Stimulated activated naive CD8-positive, alpha-beta T cell treated with anti-CD3 and anti-CD28 coated beads, Interleukin-15, Interleukin-2, amounts not matched to agents 100 ng/mL and 50 ng/mL, for 24 hours (primary cell): ENCODE results near the gene SLC50A1.
A peak's percentile ranks its signal among the peaks of the same experiment; 100 is the strongest.
"Not testable (repeated sequence)": the region's sequence is repeated elsewhere in the genome, so short reads cannot be mapped to it uniquely, and the experiment has no call there.

Experiments
- H3K27ac Mint-ChIP-seq: one replicate; pipeline ENCODE4 v1.8.0; 2021; ENCODE audit warnings: mild to moderate bottlenecking, mixed read lengths
- H3K27me3 Mint-ChIP-seq: one replicate; pipeline ENCODE4 v1.8.0; 2021; ENCODE audit warnings: mixed read lengths
- H3K36me3 Mint-ChIP-seq: one replicate; pipeline ENCODE4 v1.8.0; 2021; ENCODE audit warnings: low read depth, mixed read lengths
- H3K4me1 Mint-ChIP-seq: one replicate; pipeline ENCODE4 v1.8.0; 2021; ENCODE audit warnings: low read depth, mixed read lengths
- H3K4me3 Mint-ChIP-seq: one replicate; pipeline ENCODE4 v1.8.0; 2021; ENCODE audit warnings: mild to moderate bottlenecking, mixed read lengths
- H3K9me3 Mint-ChIP-seq: one replicate; pipeline ENCODE4 v1.8.0; 2021; ENCODE audit warnings: mixed read lengths

The SLC50A1 gene

GRCh38 chr1:155139895-155140629, 4.4 kb downstream of the SLC50A1 start, which contains the start of gene DPM3:
Gene DPM3 (minus strand): TSS chr1:155140531. CDS start chr1:155140240, 291 bp downstream.
- peaks cover 41% of the 10 kb centered on the region for H3K4me1 Mint-ChIP-seq
- H3K27ac Mint-ChIP-seq = peak within 1 kb of the TSS; percentile 81
- H3K4me3 Mint-ChIP-seq = peak within 1 kb of the TSS; percentile 93
- H3K36me3 Mint-ChIP-seq = peaks cover 23% of the 10 kb centered on the region
- no peaks in the 10 kb centered on the region for H3K27me3 Mint-ChIP-seq
- H3K9me3 Mint-ChIP-seq = no peaks in the 10 kb centered on the region

GRCh38 chr1:155140630-155140953, 4.9 kb downstream of the SLC50A1 start:
- Mint-ChIP-seq H3K36me3 (peaks cover 23% of the 10 kb centered on the region), H3K4me3 (peak overlapping the region; percentile 93), H3K4me1 (peaks cover 37% of the 10 kb centered on the region), H3K27me3 (peaks cover 2% of the 10 kb centered on the region), H3K9me3 (no peaks in the 10 kb centered on the region), H3K27ac (peak overlapping the region; percentile 81)

GRCh38 chr1:155141749-155142148, 6.1 kb downstream of the SLC50A1 start:
- Mint-ChIP-seq H3K9me3 (no peaks in the 10 kb centered on the region), H3K4me1 (peaks cover 31% of the 10 kb centered on the region), H3K4me3 (no peak overlapping the region), H3K27ac (no peak overlapping the region), H3K27me3 (peaks cover 9% of the 10 kb centered on the region), H3K36me3 (peaks cover 23% of the 10 kb centered on the region)

GRCh38 chr1:155145491-155145890, 9.8 kb downstream of the SLC50A1 start:
- H3K4me3 Mint-ChIP-seq = no peak overlapping the region
- H3K27me3 Mint-ChIP-seq = peaks cover 9% of the 10 kb centered on the region
- no peaks in the 10 kb centered on the region for H3K9me3 Mint-ChIP-seq
- peaks cover 18% of the 10 kb centered on the region for H3K4me1 Mint-ChIP-seq
- no peaks in the 10 kb centered on the region for H3K36me3 Mint-ChIP-seq
- no peak overlapping the region for H3K27ac Mint-ChIP-seq

- H3K4me3 Mint-ChIP-seq, H3K4me1 Mint-ChIP-seq, H3K36me3 Mint-ChIP-seq, H3K27ac Mint-ChIP-seq, H3K9me3 Mint-ChIP-seq, H3K27me3 Mint-ChIP-seq: not testable (repeated sequence)
Observed at GRCh38 chr1:155155996-155156643, 20.5 kb downstream of the SLC50A1 start.

- no peaks in the 10 kb centered on the region for H3K27me3 Mint-ChIP-seq
- H3K9me3 Mint-ChIP-seq = no peaks in the 10 kb centered on the region
- no peak overlapping the region for H3K4me3 Mint-ChIP-seq
- no peaks in the 10 kb centered on the region for H3K36me3 Mint-ChIP-seq
- H3K27ac Mint-ChIP-seq = no peak overlapping the region
- H3K4me1 Mint-ChIP-seq = no peaks in the 10 kb centered on the region
Observed at GRCh38 chr1:155158991-155159390, 23.3 kb downstream of the SLC50A1 start.

- H3K27ac Mint-ChIP-seq = no peak overlapping the region
- H3K36me3 Mint-ChIP-seq = no peaks in the 10 kb centered on the region
- H3K9me3 Mint-ChIP-seq = no peaks in the 10 kb centered on the region
- H3K4me1 Mint-ChIP-seq = no peaks in the 10 kb centered on the region
- no peaks in the 10 kb centered on the region for H3K27me3 Mint-ChIP-seq
- H3K4me3 Mint-ChIP-seq = no peak overlapping the region
Observed at GRCh38 chr1:155160128-155160527, 24.5 kb downstream of the SLC50A1 start.

- not testable (repeated sequence) for H3K36me3 Mint-ChIP-seq, H3K27ac Mint-ChIP-seq, H3K27me3 Mint-ChIP-seq, H3K4me1 Mint-ChIP-seq, H3K4me3 Mint-ChIP-seq, H3K9me3 Mint-ChIP-seq
Observed at GRCh38 chr1:155162631-155163030, 27.0 kb downstream of the SLC50A1 start.

GRCh38 chr1:155163785-155164184, 28.1 kb downstream of the SLC50A1 start:
- H3K27ac Mint-ChIP-seq, H3K4me3 Mint-ChIP-seq, H3K9me3 Mint-ChIP-seq, H3K36me3 Mint-ChIP-seq, H3K27me3 Mint-ChIP-seq: not testable (repeated sequence)
- peaks cover 12% of the 10 kb centered on the region for H3K4me1 Mint-ChIP-seq

- not testable (repeated sequence) for H3K36me3 Mint-ChIP-seq, H3K4me3 Mint-ChIP-seq, H3K27me3 Mint-ChIP-seq, H3K27ac Mint-ChIP-seq, H3K9me3 Mint-ChIP-seq
- H3K4me1 Mint-ChIP-seq = peaks cover 16% of the 10 kb centered on the region
Observed at GRCh38 chr1:155164625-155165024, 29.0 kb downstream of the SLC50A1 start.

- Mint-ChIP-seq H3K4me1 (peaks cover 16% of the 10 kb centered on the region), H3K36me3 (peaks cover 16% of the 10 kb centered on the region), H3K9me3 (no peaks in the 10 kb centered on the region), H3K4me3 (no peak overlapping the region), H3K27ac (no peak overlapping the region), H3K27me3 (no peaks in the 10 kb centered on the region)
Observed at GRCh38 chr1:155166051-155166470, 30.4 kb downstream of the SLC50A1 start.

- Mint-ChIP-seq H3K27me3 (no peaks in the 10 kb centered on the region), H3K9me3 (no peaks in the 10 kb centered on the region), H3K27ac (no peak overlapping the region), H3K4me1 (peaks cover 22% of the 10 kb centered on the region), H3K4me3 (no peak overlapping the region), H3K36me3 (peaks cover 20% of the 10 kb centered on the region)
Observed at GRCh38 chr1:155166471-155167165, 31.0 kb downstream of the SLC50A1 start.

- Mint-ChIP-seq H3K27ac (peak overlapping the region; percentile 65), H3K4me1 (peaks cover 30% of the 10 kb centered on the region), H3K9me3 (no peaks in the 10 kb centered on the region), H3K36me3 (peaks cover 27% of the 10 kb centered on the region), H3K4me3 (peak overlapping the region; percentile 75), H3K27me3 (no peaks in the 10 kb centered on the region)
Observed at GRCh38 chr1:155167166-155168104, 31.8 kb downstream of the SLC50A1 start.

- not testable (repeated sequence) for H3K27ac Mint-ChIP-seq, H3K27me3 Mint-ChIP-seq, H3K9me3 Mint-ChIP-seq, H3K4me3 Mint-ChIP-seq
- peaks cover 28% of the 10 kb centered on the region for H3K36me3 Mint-ChIP-seq
- H3K4me1 Mint-ChIP-seq = peaks cover 33% of the 10 kb centered on the region
Observed at GRCh38 chr1:155168105-155168445, 32.4 kb downstream of the SLC50A1 start.
